Measurements from ENCODE around the gene SGCD.

DNA sequence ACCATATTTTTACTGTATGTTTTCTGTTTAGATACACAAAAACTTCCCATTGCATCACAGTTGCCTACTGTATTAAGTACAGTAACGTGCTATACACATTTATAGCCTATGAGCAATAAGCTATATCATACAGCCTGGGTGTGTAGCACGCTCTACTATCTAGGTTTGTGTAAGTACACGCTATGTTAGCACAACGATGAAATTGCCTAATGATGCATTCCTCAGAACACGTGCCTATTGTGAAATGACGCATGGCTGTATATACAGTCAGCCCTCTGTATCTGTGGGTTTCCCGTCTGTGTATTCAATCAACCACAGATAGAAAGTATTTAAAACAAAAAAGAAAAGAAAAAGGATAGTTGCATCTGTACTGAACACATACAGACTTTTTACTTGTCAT is 64.2 kb downstream of the SGCD start:
- TF ChIP-seq ZBTB33 (CRISPR knock-in tag; IDR thresholded peaks at IDR 0.05) = no peak
- no peak for TF ChIP-seq CTCF (IDR thresholded peaks at IDR 0.05 in 2 of 3, conservative IDR thresholded peaks at IDR 0.05 in 1 of 3; ENCODE audit: insufficient read depth in 2 of 3, low read depth in 1 of 3, low read length in 3 of 3)
- no peak for TF ChIP-seq BRF1 (IDR thresholded peaks at IDR 0.05; ENCODE audit: borderline replicate concordance, extremely low read depth, insufficient read length)
- TF ChIP-seq CHD7 (IDR thresholded peaks at IDR 0.05; ENCODE audit: low read depth, low read length) = no peak
- TF ChIP-seq ZNF316 (IDR thresholded peaks at IDR 0.05) = no peak
- no peak for TF ChIP-seq RHOXF2B (CRISPR knock-in tag; conservative IDR thresholded peaks at IDR 0.05)
- TF ChIP-seq MAFK (IDR thresholded peaks at IDR 0.05; ENCODE audit: low read length) = no peak
- no peak for TF ChIP-seq POLR2A (conservative IDR thresholded peaks at IDR 0.05)
- no peak for TF ChIP-seq ZNF507 (tag; conservative IDR thresholded peaks at IDR 0.05)
